ENCODE measurements around the gene FOXP1.

DNA sequence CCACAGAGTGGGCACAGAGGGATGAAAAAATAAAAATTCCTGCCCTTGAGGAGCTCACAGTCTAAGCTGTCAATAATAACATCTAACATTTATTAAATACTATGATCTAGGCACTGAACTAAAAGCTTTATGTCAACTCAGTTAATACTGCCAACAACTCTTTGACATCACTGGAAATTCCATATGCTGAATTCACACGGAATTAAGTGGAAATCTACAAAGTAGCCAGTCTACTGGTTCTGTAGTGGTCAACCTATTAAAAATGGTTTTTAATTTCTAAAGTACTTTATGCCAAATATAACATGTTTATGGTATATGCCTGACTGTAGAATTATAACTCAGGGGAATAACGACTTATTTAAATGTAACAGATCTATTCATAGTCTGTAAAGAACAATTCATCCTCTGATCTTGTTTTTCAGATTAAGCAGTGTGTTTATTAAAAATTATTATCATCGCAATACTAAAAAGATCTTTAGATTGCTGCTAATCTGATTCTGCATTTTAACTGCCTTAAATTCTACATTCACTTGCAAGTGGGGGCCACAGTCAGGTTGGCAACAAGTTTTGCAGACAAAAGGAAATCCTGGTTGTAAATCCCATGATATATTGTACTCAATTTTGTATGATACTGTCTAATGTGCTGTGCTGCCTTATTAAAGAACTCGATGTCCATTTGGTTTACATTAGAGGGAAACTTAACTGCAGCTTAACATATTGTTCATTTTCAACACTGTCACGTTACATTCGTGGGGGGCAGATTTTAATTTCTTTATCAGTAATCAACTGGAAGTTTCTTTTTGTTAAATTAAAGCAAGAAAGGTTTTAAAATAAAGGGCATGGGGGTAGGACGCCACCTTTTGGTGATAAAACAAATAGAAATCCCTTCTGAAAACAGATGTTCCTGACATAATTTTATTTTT is 2.6 kb upstream of the FOXP1 start:
- TF ChIP-seq, protein P1, sequence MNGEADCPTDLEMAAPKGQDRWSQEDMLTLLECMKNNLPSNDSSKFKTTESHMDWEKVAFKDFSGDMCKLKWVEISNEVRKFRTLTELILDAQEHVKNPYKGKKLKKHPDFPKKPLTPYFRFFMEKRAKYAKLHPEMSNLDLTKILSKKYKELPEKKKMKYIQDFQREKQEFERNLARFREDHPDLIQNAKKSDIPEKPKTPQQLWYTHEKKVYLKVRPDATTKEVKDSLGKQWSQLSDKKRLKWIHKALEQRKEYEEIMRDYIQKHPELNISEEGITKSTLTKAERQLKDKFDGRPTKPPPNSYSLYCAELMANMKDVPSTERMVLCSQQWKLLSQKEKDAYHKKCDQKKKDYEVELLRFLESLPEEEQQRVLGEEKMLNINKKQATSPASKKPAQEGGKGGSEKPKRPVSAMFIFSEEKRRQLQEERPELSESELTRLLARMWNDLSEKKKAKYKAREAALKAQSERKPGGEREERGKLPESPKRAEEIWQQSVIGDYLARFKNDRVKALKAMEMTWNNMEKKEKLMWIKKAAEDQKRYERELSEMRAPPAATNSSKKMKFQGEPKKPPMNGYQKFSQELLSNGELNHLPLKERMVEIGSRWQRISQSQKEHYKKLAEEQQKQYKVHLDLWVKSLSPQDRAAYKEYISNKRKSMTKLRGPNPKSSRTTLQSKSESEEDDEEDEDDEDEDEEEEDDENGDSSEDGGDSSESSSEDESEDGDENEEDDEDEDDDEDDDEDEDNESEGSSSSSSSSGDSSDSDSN (CRISPR knock-in tag; IDR thresholded peaks at IDR 0.05), result no peak
- TF ChIP-seq, protein P2, sequence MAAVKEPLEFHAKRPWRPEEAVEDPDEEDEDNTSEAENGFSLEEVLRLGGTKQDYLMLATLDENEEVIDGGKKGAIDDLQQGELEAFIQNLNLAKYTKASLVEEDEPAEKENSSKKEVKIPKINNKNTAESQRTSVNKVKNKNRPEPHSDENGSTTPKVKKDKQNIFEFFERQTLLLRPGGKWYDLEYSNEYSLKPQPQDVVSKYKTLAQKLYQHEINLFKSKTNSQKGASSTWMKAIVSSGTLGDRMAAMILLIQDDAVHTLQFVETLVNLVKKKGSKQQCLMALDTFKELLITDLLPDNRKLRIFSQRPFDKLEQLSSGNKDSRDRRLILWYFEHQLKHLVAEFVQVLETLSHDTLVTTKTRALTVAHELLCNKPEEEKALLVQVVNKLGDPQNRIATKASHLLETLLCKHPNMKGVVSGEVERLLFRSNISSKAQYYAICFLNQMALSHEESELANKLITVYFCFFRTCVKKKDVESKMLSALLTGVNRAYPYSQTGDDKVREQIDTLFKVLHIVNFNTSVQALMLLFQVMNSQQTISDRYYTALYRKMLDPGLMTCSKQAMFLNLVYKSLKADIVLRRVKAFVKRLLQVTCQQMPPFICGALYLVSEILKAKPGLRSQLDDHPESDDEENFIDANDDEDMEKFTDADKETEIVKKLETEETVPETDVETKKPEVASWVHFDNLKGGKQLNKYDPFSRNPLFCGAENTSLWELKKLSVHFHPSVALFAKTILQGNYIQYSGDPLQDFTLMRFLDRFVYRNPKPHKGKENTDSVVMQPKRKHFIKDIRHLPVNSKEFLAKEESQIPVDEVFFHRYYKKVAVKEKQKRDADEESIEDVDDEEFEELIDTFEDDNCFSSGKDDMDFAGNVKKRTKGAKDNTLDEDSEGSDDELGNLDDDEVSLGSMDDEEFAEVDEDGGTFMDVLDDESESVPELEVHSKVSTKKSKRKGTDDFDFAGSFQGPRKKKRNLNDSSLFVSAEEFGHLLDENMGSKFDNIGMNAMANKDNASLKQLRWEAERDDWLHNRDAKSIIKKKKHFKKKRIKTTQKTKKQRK (IDR thresholded peaks at IDR 0.05; ENCODE audit: low read length), result no peak
- TF ChIP-seq, protein P3, sequence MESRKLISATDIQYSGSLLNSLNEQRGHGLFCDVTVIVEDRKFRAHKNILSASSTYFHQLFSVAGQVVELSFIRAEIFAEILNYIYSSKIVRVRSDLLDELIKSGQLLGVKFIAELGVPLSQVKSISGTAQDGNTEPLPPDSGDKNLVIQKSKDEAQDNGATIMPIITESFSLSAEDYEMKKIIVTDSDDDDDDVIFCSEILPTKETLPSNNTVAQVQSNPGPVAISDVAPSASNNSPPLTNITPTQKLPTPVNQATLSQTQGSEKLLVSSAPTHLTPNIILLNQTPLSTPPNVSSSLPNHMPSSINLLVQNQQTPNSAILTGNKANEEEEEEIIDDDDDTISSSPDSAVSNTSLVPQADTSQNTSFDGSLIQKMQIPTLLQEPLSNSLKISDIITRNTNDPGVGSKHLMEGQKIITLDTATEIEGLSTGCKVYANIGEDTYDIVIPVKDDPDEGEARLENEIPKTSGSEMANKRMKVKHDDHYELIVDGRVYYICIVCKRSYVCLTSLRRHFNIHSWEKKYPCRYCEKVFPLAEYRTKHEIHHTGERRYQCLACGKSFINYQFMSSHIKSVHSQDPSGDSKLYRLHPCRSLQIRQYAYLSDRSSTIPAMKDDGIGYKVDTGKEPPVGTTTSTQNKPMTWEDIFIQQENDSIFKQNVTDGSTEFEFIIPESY (CRISPR knock-in tag; IDR thresholded peaks at IDR 0.05), result no peak
